K562 (cell line): ENCODE measurements around the gene RYR1. TPM values are rescaled to one million over a fixed set of nuclear protein-coding genes. Genes with fewer than 3 reads are reported as not detected.

ENCODE experiments used
- ADNP ChIP-seq: fragments of 200-800 bp; sonication (Bioruptor generic); IDR thresholded peaks from 2 replicates; pipeline ENCODE4 v1.6.1; 2016; ENCODE audit warnings: missing genetic modification characterization, missing compliant biosample characterization
- ASH1L ChIP-seq: fragments of 450-650 bp; IDR thresholded peaks from 2 replicates; pipeline ENCODE4 v1.6.1; 2018; ENCODE audit warnings: borderline replicate concordance, mild to moderate bottlenecking, low read depth; ENCODE audit not compliant: partially characterized antibody
- ETV1 ChIP-seq: fragments of 450-650 bp; conservative IDR thresholded peaks from 2 replicates; pipeline ENCODE4 v1.6.1; 2016; ENCODE audit warnings: missing genetic modification characterization, control low read depth, low read depth, missing compliant biosample characterization
- FOXM1 ChIP-seq, 2 experiments: fragments of 450-650 bp in 1 of 2; sonication (generic) in 1 of 2; formaldehyde crosslinking in 1 of 2; IDR thresholded peaks; 2 replicates each; pipeline versions ENCODE4 v1.6.1 to v1.9.0; 2017 to 2022; ENCODE audit warnings: low read depth in 2 of 2, mild to moderate bottlenecking in 2 of 2, missing genetic modification reagents in 1 of 2, moderate library complexity in 1 of 2
- HOXB6 ChIP-seq: fragments of 250-450 bp; sonication (Bioruptor Pico); IDR thresholded peaks from 2 replicates; pipeline ENCODE4 v1.5.1; 2022; ENCODE audit warnings: mild to moderate bottlenecking, borderline replicate concordance
- SAFB ChIP-seq: fragments of 200-400 bp; formaldehyde crosslinking; IDR thresholded peaks from 2 replicates; pipeline ENCODE4 v1.6.1; 2017; ENCODE audit warnings: low read depth, low read length, borderline replicate concordance
- SIN3B ChIP-seq: fragments of 450-650 bp; IDR thresholded peaks from 2 replicates; pipeline ENCODE4 v1.6.1; 2017; ENCODE audit warnings: low read depth, mild to moderate bottlenecking, moderate library complexity
- TEAD2 ChIP-seq: fragments of 450-650 bp; IDR thresholded peaks from 2 replicates; pipeline ENCODE4 v1.6.1; 2016; ENCODE audit warnings: missing genetic modification characterization, control low read depth, missing compliant biosample characterization
- TFAM ChIP-seq: fragments of 250-450 bp; sonication (Bioruptor Pico); conservative IDR thresholded peaks from 2 replicates; pipeline ENCODE4 v1.5.0; 2021; ENCODE audit warnings: mild to moderate bottlenecking, moderate library complexity
- XRCC3 ChIP-seq: fragments of 450-650 bp; IDR thresholded peaks from 2 replicates; pipeline ENCODE4 v1.6.1; 2017; ENCODE audit warnings: mild to moderate bottlenecking, moderate library complexity
- ZEB2 ChIP-seq: fragments of 450-650 bp; IDR thresholded peaks from 2 replicates; pipeline ENCODE4 v1.6.1; 2016
- ZNF24 ChIP-seq: fragments of 450-650 bp; IDR thresholded peaks from 2 replicates; pipeline ENCODE4 v1.6.1; 2016
- ZNF263 ChIP-seq: sonication (generic); formaldehyde crosslinking; IDR thresholded peaks from 2 replicates; pipeline ENCODE4 v1.8.0; 2022; ENCODE audit warnings: mild to moderate bottlenecking, missing genetic modification reagents, borderline replicate concordance
- ZNF785 ChIP-seq: fragments of 250-450 bp; sonication (Bioruptor Pico); IDR thresholded peaks from 2 replicates; pipeline ENCODE4 v1.4.0; 2020; ENCODE audit warnings: mild to moderate bottlenecking
- polyA plus RNA-seq, 8 experiments: library from polyadenylated mRNA; depleted of rRNA in 4 of 8; stranded (reverse) in 5 of 8; unstranded in 3 of 8; fragments of >200 nt; fragmentation: Nextera tagmentation in 2 of 8; fragmentation: Illumina TruSeq in 1 of 8; extraction: Ambion mirVana in 2 of 8; extraction: Trizol in 1 of 8; gene quantifications; 2 replicates each; pipeline versions ENCODE4 v1.2.1 to v1.2.3, GENCODE V29; 2011 to 2014; ENCODE audit warnings: inconsistent platforms in 1 of 8, missing spikeins in 1 of 8
- total RNA-seq, 7 experiments: library from RNA; depleted of rRNA in 6 of 7; stranded (reverse); fragments of >200 nt in 6 of 7; fragmentation: Illumina TruSeq in 2 of 7; extraction: Trizol in 2 of 7; gene quantifications; 2 replicates each; pipeline versions ENCODE4 v1.2.1 to v1.2.3, GENCODE V29; 2011 to 2021; ENCODE audit warnings: low replicate concordance in 1 of 7
- TF ChIP-seq, protein P1 (sequence below): fragments of 250-450 bp; sonication (Bioruptor Pico); IDR thresholded peaks from 2 replicates; pipeline ENCODE4 v1.9.0; 2021; ENCODE audit warnings: mild to moderate bottlenecking
- TF ChIP-seq, protein P2 (sequence below): fragments of 450-650 bp; formaldehyde crosslinking; IDR thresholded peaks from 2 replicates; pipeline ENCODE4 v1.4.0; 2022; ENCODE audit warnings: missing genetic modification characterization
- TF ChIP-seq, protein P3 (sequence below): fragments of 250-450 bp; sonication (Bioruptor Pico); IDR thresholded peaks from 2 replicates; pipeline ENCODE4 v1.5.0; 2020; ENCODE audit warnings: mild to moderate bottlenecking, borderline replicate concordance
- TF ChIP-seq, protein P4 (sequence below), 2 experiments: fragments of 200-800 bp in 1 of 2; sonication (Bioruptor generic) in 1 of 2; sonication (generic) in 1 of 2; formaldehyde crosslinking in 1 of 2; IDR thresholded peaks in 1 of 2; conservative IDR thresholded peaks in 1 of 2; 2 replicates each; pipeline versions ENCODE4 v1.5.0 to v1.6.1; 2016 to 2020; ENCODE audit warnings: missing compliant biosample characterization in 1 of 2, missing genetic modification characterization in 1 of 2, missing genetic modification reagents in 1 of 2
- TF ChIP-seq, protein P5 (sequence below): IDR thresholded peaks from 2 replicates; pipeline ENCODE4 v1.6.1; 2012; ENCODE audit warnings: low read depth, low read length, improper control_type of control experiment, borderline replicate concordance

RYR1 gene
- total and polyA plus RNA-seq, 9 of the 15 experiments (the other 6 are each of a cell fraction or from before 2014, with no cell fraction given): 0.11 to 7.4 (median 3.7) TPM

DNA sequence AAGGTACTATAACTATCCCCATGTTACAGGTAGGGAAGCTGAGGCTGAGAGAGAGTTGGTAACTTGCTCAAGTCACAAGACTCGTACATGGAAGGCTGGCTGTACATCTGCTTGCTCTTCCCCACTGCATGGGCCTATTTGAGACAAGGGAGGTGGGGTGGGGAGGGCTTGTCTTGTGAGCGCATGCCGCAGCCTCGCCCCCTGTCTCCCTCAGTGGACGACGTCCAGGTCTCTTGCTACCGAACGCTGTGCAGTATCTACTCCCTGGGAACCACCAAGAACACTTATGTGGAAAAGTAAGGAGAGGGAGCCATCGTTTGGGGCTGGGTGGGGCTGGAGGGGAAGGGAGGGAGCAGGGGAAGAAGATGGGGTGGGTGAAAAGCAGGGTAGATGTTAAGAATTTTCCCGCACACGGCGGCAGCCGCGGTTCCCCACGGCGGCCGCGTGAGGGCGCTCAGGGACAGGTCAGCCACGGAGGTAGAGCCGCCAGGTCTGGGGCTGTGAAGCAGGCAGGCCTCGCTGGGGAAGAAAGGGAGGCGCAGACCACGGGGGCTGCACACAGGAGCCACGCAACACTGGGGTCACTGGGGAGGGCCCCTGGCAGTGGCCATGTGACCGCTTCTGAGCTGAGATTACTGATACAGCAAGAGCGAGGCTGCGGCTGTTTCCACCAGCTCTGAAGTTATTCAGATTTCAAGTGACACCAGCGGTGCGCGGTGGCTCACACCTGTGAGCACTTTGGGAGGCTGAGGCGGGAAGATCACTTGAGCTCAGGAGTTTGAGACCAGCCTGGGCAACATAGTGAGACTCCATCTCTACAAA is 81.5 kb downstream of the RYR1 start (continued):
- TF ChIP-seq HOXB6 (CRISPR knock-in tag) (no peak), ADNP (no peak), ZNF263 (peak; percentile 60; the same call in 1 of the 2 replicates), SAFB (no peak), FOXM1 (IDR thresholded peaks at IDR 0.05; ENCODE audit: low read depth) (no peak), FOXM1 (CRISPR knock-in tag; IDR thresholded peaks at IDR 0.05; ENCODE audit: low read depth) (no peak), ASH1L (no peak), ZEB2 (no peak), ZNF24 (no peak), TFAM (CRISPR knock-in tag) (no peak), ZNF785 (CRISPR knock-in tag) (no peak), TEAD2 (no peak), SIN3B (no peak), ETV1 (tag) (no peak), XRCC3 (no peak)
- TF ChIP-seq, protein P1, sequence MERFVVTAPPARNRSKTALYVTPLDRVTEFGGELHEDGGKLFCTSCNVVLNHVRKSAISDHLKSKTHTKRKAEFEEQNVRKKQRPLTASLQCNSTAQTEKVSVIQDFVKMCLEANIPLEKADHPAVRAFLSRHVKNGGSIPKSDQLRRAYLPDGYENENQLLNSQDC (CRISPR knock-in tag): no peak
- TF ChIP-seq, protein P2, sequence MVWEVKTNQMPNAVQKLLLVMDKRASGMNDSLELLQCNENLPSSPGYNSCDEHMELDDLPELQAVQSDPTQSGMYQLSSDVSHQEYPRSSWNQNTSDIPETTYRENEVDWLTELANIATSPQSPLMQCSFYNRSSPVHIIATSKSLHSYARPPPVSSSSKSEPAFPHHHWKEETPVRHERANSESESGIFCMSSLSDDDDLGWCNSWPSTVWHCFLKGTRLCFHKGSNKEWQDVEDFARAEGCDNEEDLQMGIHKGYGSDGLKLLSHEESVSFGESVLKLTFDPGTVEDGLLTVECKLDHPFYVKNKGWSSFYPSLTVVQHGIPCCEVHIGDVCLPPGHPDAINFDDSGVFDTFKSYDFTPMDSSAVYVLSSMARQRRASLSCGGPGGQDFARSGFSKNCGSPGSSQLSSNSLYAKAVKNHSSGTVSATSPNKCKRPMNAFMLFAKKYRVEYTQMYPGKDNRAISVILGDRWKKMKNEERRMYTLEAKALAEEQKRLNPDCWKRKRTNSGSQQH: no peak
- TF ChIP-seq, protein P3, sequence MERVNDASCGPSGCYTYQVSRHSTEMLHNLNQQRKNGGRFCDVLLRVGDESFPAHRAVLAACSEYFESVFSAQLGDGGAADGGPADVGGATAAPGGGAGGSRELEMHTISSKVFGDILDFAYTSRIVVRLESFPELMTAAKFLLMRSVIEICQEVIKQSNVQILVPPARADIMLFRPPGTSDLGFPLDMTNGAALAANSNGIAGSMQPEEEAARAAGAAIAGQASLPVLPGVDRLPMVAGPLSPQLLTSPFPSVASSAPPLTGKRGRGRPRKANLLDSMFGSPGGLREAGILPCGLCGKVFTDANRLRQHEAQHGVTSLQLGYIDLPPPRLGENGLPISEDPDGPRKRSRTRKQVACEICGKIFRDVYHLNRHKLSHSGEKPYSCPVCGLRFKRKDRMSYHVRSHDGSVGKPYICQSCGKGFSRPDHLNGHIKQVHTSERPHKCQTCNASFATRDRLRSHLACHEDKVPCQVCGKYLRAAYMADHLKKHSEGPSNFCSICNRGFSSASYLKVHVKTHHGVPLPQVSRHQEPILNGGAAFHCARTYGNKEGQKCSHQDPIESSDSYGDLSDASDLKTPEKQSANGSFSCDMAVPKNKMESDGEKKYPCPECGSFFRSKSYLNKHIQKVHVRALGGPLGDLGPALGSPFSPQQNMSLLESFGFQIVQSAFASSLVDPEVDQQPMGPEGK (CRISPR knock-in tag): no peak
- TF ChIP-seq, protein P4, sequence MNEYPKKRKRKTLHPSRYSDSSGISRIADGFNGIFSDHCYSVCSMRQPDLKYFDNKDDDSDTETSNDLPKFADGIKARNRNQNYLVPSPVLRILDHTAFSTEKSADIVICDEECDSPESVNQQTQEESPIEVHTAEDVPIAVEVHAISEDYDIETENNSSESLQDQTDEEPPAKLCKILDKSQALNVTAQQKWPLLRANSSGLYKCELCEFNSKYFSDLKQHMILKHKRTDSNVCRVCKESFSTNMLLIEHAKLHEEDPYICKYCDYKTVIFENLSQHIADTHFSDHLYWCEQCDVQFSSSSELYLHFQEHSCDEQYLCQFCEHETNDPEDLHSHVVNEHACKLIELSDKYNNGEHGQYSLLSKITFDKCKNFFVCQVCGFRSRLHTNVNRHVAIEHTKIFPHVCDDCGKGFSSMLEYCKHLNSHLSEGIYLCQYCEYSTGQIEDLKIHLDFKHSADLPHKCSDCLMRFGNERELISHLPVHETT (CRISPR knock-in tag; conservative IDR thresholded peaks at IDR 0.05 in 1 of 2, IDR thresholded peaks at IDR 0.05 in 1 of 2): peak in 1 of 2 experiments; percentile 33; a peak in 1 of 4 replicates
- TF ChIP-seq, protein P5, sequence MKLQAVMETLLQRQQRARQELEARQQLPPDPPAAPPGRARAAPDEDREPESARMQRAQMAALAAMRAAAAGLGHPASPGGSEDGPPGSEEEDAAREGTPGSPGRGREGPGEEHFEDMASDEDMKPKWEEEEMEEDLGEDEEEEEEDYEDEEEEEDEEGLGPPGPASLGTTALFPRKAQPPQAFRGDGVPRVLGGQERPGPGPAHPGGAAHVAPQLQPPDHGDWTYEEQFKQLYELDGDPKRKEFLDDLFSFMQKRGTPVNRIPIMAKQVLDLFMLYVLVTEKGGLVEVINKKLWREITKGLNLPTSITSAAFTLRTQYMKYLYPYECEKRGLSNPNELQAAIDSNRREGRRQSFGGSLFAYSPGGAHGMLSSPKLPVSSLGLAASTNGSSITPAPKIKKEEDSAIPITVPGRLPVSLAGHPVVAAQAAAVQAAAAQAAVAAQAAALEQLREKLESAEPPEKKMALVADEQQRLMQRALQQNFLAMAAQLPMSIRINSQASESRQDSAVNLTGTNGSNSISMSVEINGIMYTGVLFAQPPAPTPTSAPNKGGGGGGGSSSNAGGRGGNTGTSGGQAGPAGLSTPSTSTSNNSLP: no peak
